HEK293 (cell line): ENCODE results near the gene TBC1D17.

ENCODE experiments used
- BCL11A ChIP-seq: fragments of 450-650 bp; formaldehyde crosslinking; IDR thresholded peaks from 2 replicates; pipeline ENCODE4 v1.5.1; 2016; ENCODE audit warnings: low read depth, missing biosample characterization, missing genetic modification characterization
- BCL11B ChIP-seq: fragments of 450-650 bp; formaldehyde crosslinking; IDR thresholded peaks from 2 replicates; pipeline ENCODE4 v1.5.1; 2016; ENCODE audit warnings: low read depth, missing biosample characterization, missing genetic modification characterization
- CTCF ChIP-seq: fragments of 450-650 bp; formaldehyde crosslinking; IDR thresholded peaks from 2 replicates; pipeline ENCODE4 v1.5.1; 2016; ENCODE audit warnings: missing biosample characterization, missing genetic modification characterization
- FEZF1 ChIP-seq: fragments of 450-650 bp; formaldehyde crosslinking; IDR thresholded peaks from 2 replicates; pipeline ENCODE4 v1.5.1; 2016; ENCODE audit warnings: missing biosample characterization, missing genetic modification characterization
- GLIS1 ChIP-seq: fragments of 450-650 bp; formaldehyde crosslinking; IDR thresholded peaks from 2 replicates; pipeline ENCODE4 v1.5.1; 2016; ENCODE audit warnings: missing biosample characterization, missing genetic modification characterization
- SCRT1 ChIP-seq: fragments of 450-650 bp; formaldehyde crosslinking; IDR thresholded peaks from 2 replicates; pipeline ENCODE4 v1.5.1; 2016; ENCODE audit warnings: missing biosample characterization, missing genetic modification characterization, borderline replicate concordance
- SP2 ChIP-seq: fragments of 450-650 bp; formaldehyde crosslinking; IDR thresholded peaks from 2 replicates; pipeline ENCODE4 v1.5.1; 2016; ENCODE audit warnings: missing biosample characterization, missing genetic modification characterization
- SP7 ChIP-seq: fragments of 450-650 bp; formaldehyde crosslinking; IDR thresholded peaks from 2 replicates; pipeline ENCODE4 v1.5.1; 2016; ENCODE audit warnings: missing biosample characterization, missing genetic modification characterization
- TRIM28 ChIP-seq: IDR thresholded peaks from 2 replicates; pipeline ENCODE4 v1.6.1; 2011; ENCODE audit warnings: low read length, control low read depth, borderline replicate concordance
- WT1 ChIP-seq: fragments of 450-650 bp; formaldehyde crosslinking; IDR thresholded peaks from 2 replicates; pipeline ENCODE4 v1.5.1; 2016; ENCODE audit warnings: missing biosample characterization, missing genetic modification characterization
- YY1 ChIP-seq: fragments of 450-650 bp; formaldehyde crosslinking; IDR thresholded peaks from 2 replicates; pipeline ENCODE4 v1.5.1; 2018; ENCODE audit warnings: missing biosample characterization, missing genetic modification characterization
- ZBTB48 ChIP-seq: fragments of 450-650 bp; formaldehyde crosslinking; IDR thresholded peaks from 2 replicates; pipeline ENCODE4 v1.5.1; 2016; ENCODE audit warnings: missing biosample characterization, missing genetic modification characterization
- ZBTB6 ChIP-seq: fragments of 450-650 bp; formaldehyde crosslinking; IDR thresholded peaks from 2 replicates; pipeline ENCODE4 v1.5.1; 2017; ENCODE audit warnings: missing biosample characterization, missing genetic modification characterization
- ZIC2 ChIP-seq: fragments of 450-650 bp; formaldehyde crosslinking; IDR thresholded peaks from 2 replicates; pipeline ENCODE4 v1.5.1; 2016; ENCODE audit warnings: missing biosample characterization, missing genetic modification characterization
- ZNF10 ChIP-seq: fragments of 450-650 bp; formaldehyde crosslinking; IDR thresholded peaks from 2 replicates; pipeline ENCODE4 v1.5.1; 2017; ENCODE audit warnings: missing biosample characterization, missing genetic modification characterization
- ZNF174 ChIP-seq: fragments of 450-650 bp; formaldehyde crosslinking; IDR thresholded peaks from 2 replicates; pipeline ENCODE4 v1.5.0; 2017; ENCODE audit warnings: missing biosample characterization, mild to moderate bottlenecking, missing genetic modification characterization
- ZNF280C ChIP-seq: fragments of 450-650 bp; formaldehyde crosslinking; IDR thresholded peaks from 2 replicates; pipeline ENCODE4 v1.5.1; 2016; ENCODE audit warnings: missing biosample characterization, missing genetic modification characterization
- ZNF473 ChIP-seq: fragments of 450-650 bp; formaldehyde crosslinking; IDR thresholded peaks from 2 replicates; pipeline ENCODE4 v1.5.1; 2017; ENCODE audit warnings: missing biosample characterization, missing genetic modification characterization
- ZNF514 ChIP-seq: fragments of 450-650 bp; formaldehyde crosslinking; IDR thresholded peaks from 2 replicates; pipeline ENCODE4 v1.5.1; 2016; ENCODE audit warnings: missing biosample characterization, missing genetic modification characterization
- ZNF571 ChIP-seq: fragments of 450-650 bp; formaldehyde crosslinking; IDR thresholded peaks from 2 replicates; pipeline ENCODE4 v1.5.0; 2017; ENCODE audit warnings: missing biosample characterization, missing genetic modification characterization
- ZNF600 ChIP-seq: fragments of 450-650 bp; formaldehyde crosslinking; IDR thresholded peaks from 2 replicates; pipeline ENCODE4 v1.5.1; 2016; ENCODE audit warnings: missing biosample characterization, missing genetic modification characterization
- ZNF610 ChIP-seq: fragments of 450-650 bp; formaldehyde crosslinking; IDR thresholded peaks from 2 replicates; pipeline ENCODE4 v1.5.1; 2016; ENCODE audit warnings: missing biosample characterization, missing genetic modification characterization, borderline replicate concordance
- ZNF629 ChIP-seq: fragments of 450-650 bp; formaldehyde crosslinking; IDR thresholded peaks from 2 replicates; pipeline ENCODE4 v1.5.1; 2017; ENCODE audit warnings: missing biosample characterization, missing genetic modification characterization
- ZNF658 ChIP-seq: fragments of 450-650 bp; formaldehyde crosslinking; IDR thresholded peaks from 2 replicates; pipeline ENCODE4; 2016; ENCODE audit warnings: missing biosample characterization, missing genetic modification characterization
- ZNF76 ChIP-seq: fragments of 450-650 bp; formaldehyde crosslinking; IDR thresholded peaks from 2 replicates; pipeline ENCODE4; 2016; ENCODE audit warnings: low read depth, missing biosample characterization, missing genetic modification characterization, borderline replicate concordance
- ZSCAN30 ChIP-seq: fragments of 450-650 bp; IDR thresholded peaks from 2 replicates; pipeline ENCODE4 v1.5.1; 2018; ENCODE audit warnings: missing biosample characterization, mild to moderate bottlenecking, missing genetic modification characterization, moderate library complexity
- ZSCAN5A ChIP-seq: fragments of 450-650 bp; formaldehyde crosslinking; IDR thresholded peaks from 2 replicates; pipeline ENCODE4 v1.5.1; 2016; ENCODE audit warnings: missing biosample characterization, missing genetic modification characterization
- TF ChIP-seq, protein P1 (sequence below): fragments of 450-650 bp; formaldehyde crosslinking; conservative IDR thresholded peaks from 2 replicates; pipeline ENCODE4 v1.5.1; 2016; ENCODE audit warnings: low read depth, missing biosample characterization, missing genetic modification characterization

The TBC1D17 gene

GRCh38 chr19:49850487-49851342, 26.8 kb upstream of the TBC1D17 start, which contains the start of gene PTOV1 (continued):
- TF ChIP-seq ZNF76 (tag by site-specific recombination) (peak; percentile 91), YY1 (no peak; the same call in 1 of the 2 replicates), GLIS1 (tag by site-specific recombination) (peak; percentile 94), TRIM28 (no peak), ZSCAN30 (tag by site-specific recombination) (peak; percentile 89), ZBTB6 (tag by site-specific recombination) (0 out of 2 replicates have a peak, but pooled peaks have one; percentile 45), SP7 (tag by site-specific recombination) (peak; percentile 87), WT1 (peak; percentile 65; the same call in 1 of the 2 replicates), BCL11A (peak; percentile 46; the same call in 1 of the 2 replicates), ZNF473 (no peak), ZNF10 (tag by site-specific recombination) (peak; percentile 68), SP2 (tag by site-specific recombination) (peak; percentile 52), ZNF629 (tag by site-specific recombination) (peak; percentile 86), BCL11B (tag by site-specific recombination) (peak; percentile 67; the same call in 1 of the 2 replicates), ZNF174 (no peak), CTCF (tag by site-specific recombination) (no peak), ZNF514 (tag by site-specific recombination) (no peak), SCRT1 (tag by site-specific recombination) (no peak), ZNF610 (peak; percentile 60; the same call in 1 of the 2 replicates), ZBTB48 (tag by site-specific recombination) (peak; percentile 96), ZNF571 (tag by site-specific recombination) (no peak), ZNF280C (tag by site-specific recombination) (no peak), ZIC2 (tag by site-specific recombination) (peak; percentile 75), ZNF600 (tag by site-specific recombination) (peak; percentile 92), FEZF1 (tag by site-specific recombination) (no peak), ZNF658 (tag by site-specific recombination) (no peak), ZSCAN5A (0 out of 2 replicates have a peak, but pooled peaks have one; percentile 74)
- TF ChIP-seq, protein P1, sequence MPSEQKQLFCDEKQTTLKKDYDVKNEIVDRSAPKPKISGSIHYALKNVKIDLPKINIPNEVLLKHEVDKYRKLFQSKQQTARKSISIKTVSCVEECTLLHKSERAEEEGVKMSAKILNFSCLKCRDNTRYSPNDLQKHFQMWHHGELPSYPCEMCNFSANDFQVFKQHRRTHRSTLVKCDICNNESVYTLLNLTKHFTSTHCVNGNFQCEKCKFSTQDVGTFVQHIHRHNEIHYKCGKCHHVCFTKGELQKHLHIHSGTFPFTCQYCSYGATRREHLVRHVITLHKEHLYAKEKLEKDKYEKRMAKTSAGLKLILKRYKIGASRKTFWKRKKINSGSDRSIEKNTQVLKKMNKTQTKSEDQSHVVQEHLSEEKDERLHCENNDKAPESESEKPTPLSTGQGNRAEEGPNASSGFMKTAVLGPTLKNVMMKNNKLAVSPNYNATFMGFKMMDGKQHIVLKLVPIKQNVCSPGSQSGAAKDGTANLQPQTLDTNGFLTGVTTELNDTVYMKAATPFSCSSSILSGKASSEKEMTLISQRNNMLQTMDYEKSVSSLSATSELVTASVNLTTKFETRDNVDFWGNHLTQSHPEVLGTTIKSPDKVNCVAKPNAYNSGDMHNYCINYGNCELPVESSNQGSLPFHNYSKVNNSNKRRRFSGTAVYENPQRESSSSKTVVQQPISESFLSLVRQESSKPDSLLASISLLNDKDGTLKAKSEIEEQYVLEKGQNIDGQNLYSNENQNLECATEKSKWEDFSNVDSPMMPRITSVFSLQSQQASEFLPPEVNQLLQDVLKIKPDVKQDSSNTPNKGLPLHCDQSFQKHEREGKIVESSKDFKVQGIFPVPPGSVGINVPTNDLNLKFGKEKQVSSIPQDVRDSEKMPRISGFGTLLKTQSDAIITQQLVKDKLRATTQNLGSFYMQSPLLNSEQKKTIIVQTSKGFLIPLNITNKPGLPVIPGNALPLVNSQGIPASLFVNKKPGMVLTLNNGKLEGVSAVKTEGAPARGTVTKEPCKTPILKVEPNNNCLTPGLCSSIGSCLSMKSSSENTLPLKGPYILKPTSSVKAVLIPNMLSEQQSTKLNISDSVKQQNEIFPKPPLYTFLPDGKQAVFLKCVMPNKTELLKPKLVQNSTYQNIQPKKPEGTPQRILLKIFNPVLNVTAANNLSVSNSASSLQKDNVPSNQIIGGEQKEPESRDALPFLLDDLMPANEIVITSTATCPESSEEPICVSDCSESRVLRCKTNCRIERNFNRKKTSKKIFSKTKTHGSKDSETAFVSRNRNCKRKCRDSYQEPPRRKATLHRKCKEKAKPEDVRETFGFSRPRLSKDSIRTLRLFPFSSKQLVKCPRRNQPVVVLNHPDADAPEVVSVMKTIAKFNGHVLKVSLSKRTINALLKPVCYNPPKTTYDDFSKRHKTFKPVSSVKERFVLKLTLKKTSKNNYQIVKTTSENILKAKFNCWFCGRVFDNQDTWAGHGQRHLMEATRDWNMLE (tag by site-specific recombination) = no peak
